HG03039 (cell line): ENCODE data around the gene PRKAR2A.
"Not testable (repeated sequence)": the region's sequence is repeated elsewhere in the genome, so short reads cannot be mapped to it uniquely, and the experiment has no call there.

Experiments
- ATAC-seq: cut with Tn5 transposase; IDR thresholded peaks from one replicate; pipeline ENCODE4 v1.9.1; 2021; ENCODE audit warnings: mild to moderate bottlenecking, moderate library complexity; ENCODE audit not compliant: unreplicated experiment

The PRKAR2A gene

DNA sequence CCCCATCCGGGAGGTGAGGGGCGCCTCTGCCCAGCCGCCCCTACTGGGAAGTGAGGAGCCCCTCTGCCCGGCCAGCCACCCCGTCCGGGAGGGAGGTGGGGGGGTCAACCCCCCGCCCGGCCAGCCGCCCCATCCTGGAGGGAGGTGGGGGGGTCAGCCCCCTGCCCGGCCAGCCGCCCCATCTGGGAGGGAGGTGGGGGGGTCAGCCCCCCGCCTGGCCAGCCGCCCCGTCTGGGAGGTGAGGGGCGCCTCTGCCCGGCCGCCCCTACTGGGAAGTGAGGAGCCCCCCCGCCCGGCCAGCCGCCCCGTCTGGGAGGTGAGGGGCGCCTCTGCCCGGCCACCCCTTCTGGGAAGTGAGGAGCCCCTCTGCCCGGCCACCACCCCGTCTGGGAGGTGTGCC is 113.1 kb downstream of the PRKAR2A start:
- ATAC-seq, result not testable (repeated sequence)

DNA sequence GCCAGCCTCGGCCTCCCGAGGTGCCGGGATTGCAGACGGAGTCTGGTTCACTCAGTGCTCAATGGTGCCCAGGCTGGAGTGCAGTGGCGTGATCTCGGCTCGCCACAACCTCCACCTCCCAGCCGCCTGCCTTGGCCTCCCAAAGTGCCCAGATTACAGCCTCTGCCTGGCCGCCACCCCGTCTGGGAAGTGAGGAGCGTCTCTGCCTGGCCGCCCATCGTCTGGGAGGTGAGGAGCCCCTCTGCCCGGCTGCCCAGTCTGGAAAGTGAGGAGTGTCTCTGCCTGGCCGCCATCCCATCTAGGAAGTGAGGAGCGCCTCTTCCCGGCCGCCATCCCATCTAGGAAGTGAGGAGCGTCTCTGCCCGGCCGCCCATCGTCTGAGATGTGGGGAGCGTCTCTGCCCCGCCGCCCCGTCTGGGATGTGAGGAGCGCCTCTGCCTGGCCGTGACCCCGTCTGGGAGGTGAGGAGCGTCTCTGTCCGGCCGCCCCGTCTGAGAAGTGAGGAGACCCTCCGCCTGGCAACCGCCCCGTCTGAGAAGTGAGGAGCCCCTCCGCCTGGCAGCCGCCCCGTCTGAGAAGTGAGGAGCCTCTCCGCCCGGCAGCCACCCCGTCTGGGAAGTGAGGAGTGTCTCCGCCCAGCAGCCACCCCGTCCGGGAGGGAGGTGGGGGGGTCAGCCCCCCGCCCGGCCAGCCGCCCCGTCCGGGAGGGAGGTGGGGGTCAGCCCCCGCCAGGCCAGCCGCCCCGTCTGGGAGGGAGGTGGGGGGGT is 113.7 kb downstream of the PRKAR2A start:
- ATAC-seq, result not testable (repeated sequence)

GRCh38 chr3:48727511-48727910 is 120.2 kb downstream of the PRKAR2A start:
- ATAC-seq, result no peak

GRCh38 chr3:48725185-48725855 is 122.4 kb downstream of the PRKAR2A start:
- ATAC-seq, result not testable (repeated sequence)

- no peak for ATAC-seq
Observed at GRCh38 chr3:48723725-48724124, 123.9 kb downstream of the PRKAR2A start.

DNA sequence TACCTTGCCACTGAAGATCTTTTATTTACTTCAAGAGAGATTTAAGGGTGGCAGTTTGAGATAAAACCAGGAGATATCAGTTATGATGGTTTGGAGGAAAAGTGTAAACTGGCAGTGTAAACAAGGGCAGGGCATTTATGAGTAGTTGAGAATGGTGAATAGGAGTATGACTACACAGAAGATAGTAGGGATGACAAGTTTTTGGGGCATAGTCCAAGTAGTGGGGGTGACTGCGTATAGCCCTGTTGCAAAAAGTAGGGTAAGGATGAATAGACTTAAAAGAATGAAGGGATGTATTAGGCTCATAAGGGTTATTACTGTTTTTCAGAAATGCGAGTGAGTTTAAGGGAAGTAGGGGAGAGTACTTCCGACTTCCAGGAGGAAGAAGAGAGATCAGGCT is 124.4 kb downstream of the PRKAR2A start:
- ATAC-seq, result not testable (repeated sequence)

DNA sequence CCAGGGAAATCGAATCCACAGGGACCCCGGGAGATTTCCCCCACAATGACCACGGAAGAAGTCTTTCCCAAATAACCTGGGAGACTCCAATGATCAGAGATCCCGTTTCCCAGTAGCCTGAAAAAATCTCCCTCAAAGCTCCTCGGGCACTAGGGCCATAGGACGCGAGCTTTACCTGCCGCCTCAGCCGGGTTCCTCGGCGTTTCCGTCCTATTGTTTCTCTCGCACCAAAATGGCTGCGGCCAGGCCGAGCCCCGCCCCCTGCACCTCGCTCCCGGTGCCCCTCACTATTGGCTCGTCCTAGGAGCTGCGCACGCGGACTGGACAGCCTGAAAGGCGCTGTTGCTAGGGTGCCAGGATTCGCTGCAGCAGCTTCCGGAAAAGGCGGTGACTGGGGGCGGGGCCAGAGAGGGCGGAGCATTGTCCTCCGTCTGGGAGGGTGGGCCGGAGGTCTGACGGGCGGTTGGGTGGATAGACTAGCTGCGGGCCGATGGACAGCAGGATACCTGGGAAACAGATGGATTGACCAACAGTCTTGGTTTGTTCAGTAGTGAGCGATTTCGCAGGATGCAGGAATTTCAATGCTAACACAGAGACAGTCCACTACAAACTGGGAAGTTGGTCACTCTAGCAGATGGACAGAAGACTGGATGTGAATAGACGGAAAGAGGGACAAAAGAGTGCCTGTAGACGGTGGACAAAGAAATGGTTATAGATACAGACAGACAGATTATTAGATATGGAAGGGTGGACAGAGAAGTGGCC is 130.5 kb downstream of the PRKAR2A start, which contains the start of gene IP6K2:
Gene IP6K2, minus strand, starts transcription at position 240 of the 765 bp plus-strand sequence. CDS start 21,930 bp downstream, outside the sequence.
- peak; percentile 95 for ATAC-seq

- no peak for ATAC-seq
Observed at GRCh38 chr3:48716508-48716981, 131.1 kb downstream of the PRKAR2A start.

DNA sequence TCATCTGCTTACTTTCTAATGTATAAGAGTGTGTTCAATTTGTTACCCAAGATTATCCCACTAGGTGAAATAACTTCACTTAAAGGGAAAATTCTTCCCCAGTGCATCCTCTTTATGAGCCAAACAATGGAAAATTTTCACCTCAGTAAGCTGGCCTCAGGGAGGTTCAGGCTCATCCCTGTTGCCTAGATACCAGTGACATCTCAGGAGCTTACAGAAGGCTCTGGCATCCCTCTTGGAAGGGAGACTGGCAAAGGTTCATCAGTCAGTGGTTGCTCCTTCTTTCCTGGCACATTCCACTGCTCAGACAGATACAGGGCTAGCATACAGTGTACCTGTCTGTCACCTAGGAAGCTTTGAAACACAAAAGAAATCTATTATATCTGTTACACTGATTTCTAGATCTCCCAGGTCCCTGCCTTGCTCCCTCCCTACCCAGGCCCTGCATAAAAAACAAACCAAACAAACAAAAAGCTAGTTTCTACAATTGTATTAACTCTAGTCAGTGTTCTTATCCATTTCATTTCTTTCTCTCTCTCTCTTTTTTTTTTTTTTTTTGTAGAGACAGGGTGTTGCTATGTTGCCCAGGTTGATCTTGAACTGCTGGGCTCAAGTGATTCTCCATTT is 132.4 kb downstream of the PRKAR2A start:
- ATAC-seq, result no peak

- ATAC-seq, result no peak
Observed at GRCh38 chr3:48711727-48712126, 135.9 kb downstream of the PRKAR2A start.

- ATAC-seq, result no peak
Observed at GRCh38 chr3:48709051-48709461, 138.6 kb downstream of the PRKAR2A start.

GRCh38 chr3:48708481-48708889 is 139.2 kb downstream of the PRKAR2A start:
- ATAC-seq, result no peak

DNA sequence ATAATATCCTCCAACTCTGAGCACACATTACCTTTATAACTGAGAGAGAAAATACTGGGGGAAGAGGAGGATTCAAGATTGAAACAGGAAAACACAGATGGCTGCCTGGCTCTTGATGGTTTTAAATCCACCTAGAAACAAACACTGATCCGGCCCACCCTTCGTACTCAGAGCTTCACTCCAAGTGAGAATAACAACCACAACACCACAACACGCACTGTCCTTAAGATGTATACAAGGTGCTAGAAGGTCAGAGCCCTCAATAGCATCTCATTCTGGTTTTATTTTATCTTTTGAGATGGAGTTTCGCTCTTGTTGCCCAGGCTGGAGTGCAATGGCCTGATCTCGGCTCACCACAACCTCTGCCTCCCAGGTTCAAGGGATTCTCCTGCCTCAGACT is 140.5 kb downstream of the PRKAR2A start:
- no peak for ATAC-seq

DNA sequence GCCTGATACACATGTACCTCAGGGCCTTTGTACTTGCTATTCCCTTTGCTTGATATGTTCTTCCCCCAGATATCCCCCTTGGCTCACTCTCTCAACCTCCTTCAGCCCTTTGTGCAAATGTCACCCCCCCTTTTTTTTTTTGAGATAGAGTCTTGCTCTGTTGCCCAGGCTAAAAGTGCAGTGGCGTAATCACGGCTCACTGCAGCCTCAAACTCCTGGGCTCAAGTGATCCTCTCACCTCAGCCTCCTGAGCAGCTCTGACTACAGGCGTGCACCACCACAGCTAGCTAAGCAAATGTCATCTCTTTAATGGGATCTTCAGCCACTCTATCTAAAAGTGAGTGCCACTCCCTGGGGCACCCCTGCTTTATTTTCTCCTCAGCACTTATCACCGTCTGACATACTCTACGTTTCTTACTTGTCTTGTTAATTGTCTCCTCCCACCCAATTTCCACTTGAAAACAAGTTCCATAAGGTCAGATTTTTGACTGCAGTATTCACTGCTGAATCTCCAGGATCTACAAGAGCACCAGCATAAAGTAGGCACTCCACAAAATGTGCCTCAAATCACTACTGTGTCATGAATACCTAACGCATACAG is 145.3 kb downstream of the PRKAR2A start:
- ATAC-seq, result no peak

GRCh38 chr3:48700731-48701405 is 146.8 kb downstream of the PRKAR2A start:
- no peak for ATAC-seq

- no peak for ATAC-seq
Observed at GRCh38 chr3:48698891-48699290, 148.8 kb downstream of the PRKAR2A start.

- no peak for ATAC-seq
Observed at GRCh38 chr3:48697952-48698351, 149.7 kb downstream of the PRKAR2A start.

DNA sequence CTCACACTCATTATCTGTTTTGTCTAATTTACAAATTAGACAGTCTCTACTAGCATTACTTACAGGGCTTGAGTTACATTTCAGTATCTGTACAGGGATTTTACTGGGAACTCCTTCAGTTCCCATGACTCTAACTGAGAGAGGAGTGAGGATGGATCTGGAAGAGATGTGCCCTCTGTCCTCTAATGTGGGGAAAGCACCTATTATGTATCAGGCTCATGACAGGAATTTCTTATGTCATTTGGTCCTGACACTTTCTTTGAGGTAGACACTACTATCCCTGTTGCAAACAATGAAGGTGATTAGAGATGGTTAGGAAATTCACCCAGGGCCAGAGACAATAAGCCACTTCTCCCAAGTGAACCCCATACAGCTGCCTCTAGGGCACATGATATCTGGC is 151.1 kb downstream of the PRKAR2A start:
- no peak for ATAC-seq
